MCF 10A (cell line): ENCODE data around the gene IPPK. TPM values are rescaled to one million over a fixed set of nuclear protein-coding genes. Genes with fewer than 3 reads are reported as not detected.

Experiments
- BruUV-seq: library from RNA; stranded (reverse); fragments of 400-500 nt; replicated peaks from 2 replicates; lab custom pipeline; 2021; lab: Mats Ljungman, UMichigan
- CTCF ChIA-PET: fragments of 300-600 bp; sonication (Branson Sonifier 250); formaldehyde crosslinking; extraction: SDS; loops from one replicate; lab custom pipeline; 2021; ENCODE audit warnings: antibody characterized with exemption, inconsistent platforms; lab: Yijun Ruan, JAX
- POLR2A ChIA-PET: fragments of 300-600, 350-650 bp; sonication (Branson Sonifier 250); formaldehyde crosslinking; extraction: SDS; loops from one replicate; lab custom pipeline; 2020; ENCODE audit warnings: antibody characterized with exemption, inconsistent platforms; lab: Yijun Ruan, JAX
- DNase-seq: peaks from one replicate; pipeline ENCODE4 v3.0.0-alpha.2; 2018; ENCODE audit not compliant: unreplicated experiment
- H3K27ac Mint-ChIP-seq: one replicate; pipeline ENCODE4 v1.8.0; 2022; ENCODE audit warnings: mild to moderate bottlenecking, low read depth, mixed read lengths; ENCODE audit not compliant: unreplicated experiment
- H3K27me3 Mint-ChIP-seq: one replicate; pipeline ENCODE4 v1.8.0; 2022; ENCODE audit warnings: mixed read lengths; ENCODE audit not compliant: insufficient read depth, unreplicated experiment
- H3K36me3 Mint-ChIP-seq: one replicate; pipeline ENCODE4 v1.8.0; 2022; ENCODE audit warnings: mild to moderate bottlenecking, moderate library complexity, mixed read lengths; ENCODE audit not compliant: insufficient read depth, unreplicated experiment
- H3K4me1 Mint-ChIP-seq: one replicate; pipeline ENCODE4 v1.8.0; 2022; ENCODE audit warnings: mixed read lengths; ENCODE audit not compliant: insufficient read depth, unreplicated experiment
- H3K4me3 Mint-ChIP-seq: one replicate; pipeline ENCODE4 v1.8.0; 2022; ENCODE audit warnings: mild to moderate bottlenecking, moderate library complexity, mixed read lengths; ENCODE audit not compliant: unreplicated experiment
- H3K9me3 Mint-ChIP-seq: one replicate; pipeline ENCODE4 v1.8.0; 2022; ENCODE audit warnings: mixed read lengths; ENCODE audit not compliant: unreplicated experiment
- intact Hi-C: fragments of 100-400 bp; cut with micrococcal nuclease; formaldehyde crosslinking; loops from 2 replicates; pipeline ENCODE4 v1.14.1; 2022
- total RNA-seq: library from RNA; stranded (reverse); gene quantifications from 2 replicates; pipeline ENCODE4 v1.2.3, GENCODE V29; 2022
- TF ChIP-seq, protein P1 (sequence below): fragments of 200-600 bp; IDR thresholded peaks from one replicate; pipeline ENCODE4 v1.8.0; 2022; ENCODE audit warnings: antibody characterized with exemption, mild to moderate bottlenecking; ENCODE audit not compliant: unreplicated experiment

The IPPK gene
- total RNA-seq, 1 experiment from 2014 or later = 16.6 TPM

DNA sequence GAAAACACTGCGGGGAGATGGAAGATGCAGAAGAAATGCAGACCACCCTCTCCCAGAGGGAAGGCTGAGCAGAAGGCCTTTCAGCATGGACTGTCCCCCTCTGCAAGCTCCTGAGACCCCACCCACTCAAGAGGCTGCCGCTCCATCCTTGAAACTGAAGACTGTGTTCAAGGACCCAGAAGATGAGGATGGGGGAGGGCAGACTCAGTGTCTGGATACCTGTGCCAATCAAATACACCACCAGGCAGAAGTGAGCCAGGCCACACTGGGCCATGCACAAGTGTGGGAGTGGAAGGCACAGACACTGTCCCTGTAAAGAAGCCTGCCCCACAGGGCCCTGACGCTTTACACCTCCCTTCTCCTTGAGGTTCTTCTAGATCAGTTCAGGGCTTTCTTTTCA, 40.0 kb upstream of the IPPK start:
- TF ChIP-seq, protein P1, sequence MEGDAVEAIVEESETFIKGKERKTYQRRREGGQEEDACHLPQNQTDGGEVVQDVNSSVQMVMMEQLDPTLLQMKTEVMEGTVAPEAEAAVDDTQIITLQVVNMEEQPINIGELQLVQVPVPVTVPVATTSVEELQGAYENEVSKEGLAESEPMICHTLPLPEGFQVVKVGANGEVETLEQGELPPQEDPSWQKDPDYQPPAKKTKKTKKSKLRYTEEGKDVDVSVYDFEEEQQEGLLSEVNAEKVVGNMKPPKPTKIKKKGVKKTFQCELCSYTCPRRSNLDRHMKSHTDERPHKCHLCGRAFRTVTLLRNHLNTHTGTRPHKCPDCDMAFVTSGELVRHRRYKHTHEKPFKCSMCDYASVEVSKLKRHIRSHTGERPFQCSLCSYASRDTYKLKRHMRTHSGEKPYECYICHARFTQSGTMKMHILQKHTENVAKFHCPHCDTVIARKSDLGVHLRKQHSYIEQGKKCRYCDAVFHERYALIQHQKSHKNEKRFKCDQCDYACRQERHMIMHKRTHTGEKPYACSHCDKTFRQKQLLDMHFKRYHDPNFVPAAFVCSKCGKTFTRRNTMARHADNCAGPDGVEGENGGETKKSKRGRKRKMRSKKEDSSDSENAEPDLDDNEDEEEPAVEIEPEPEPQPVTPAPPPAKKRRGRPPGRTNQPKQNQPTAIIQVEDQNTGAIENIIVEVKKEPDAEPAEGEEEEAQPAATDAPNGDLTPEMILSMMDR = no peak
- no peak overlapping the region for H3K4me3 Mint-ChIP-seq
- H3K27ac Mint-ChIP-seq = no peak overlapping the region
- ChIA-PET POLR2A (interaction anchor here (0.7 kb wide), 1 partner anchor 218 kb away, joined by 5 read pairs; no protein-coding TSS in a partner anchor), CTCF (no interaction called here)
- H3K9me3 Mint-ChIP-seq = no peaks in the 10 kb centered on the region
- intact Hi-C loops = no loop called here
- H3K27me3 Mint-ChIP-seq = no peaks in the 10 kb centered on the region
- H3K4me1 Mint-ChIP-seq = peaks cover 25% of the 10 kb centered on the region
- no peak for DNase-seq
- H3K36me3 Mint-ChIP-seq = peaks cover 64% of the 10 kb centered on the region
- no TSS peak for BruUV-seq

DNA sequence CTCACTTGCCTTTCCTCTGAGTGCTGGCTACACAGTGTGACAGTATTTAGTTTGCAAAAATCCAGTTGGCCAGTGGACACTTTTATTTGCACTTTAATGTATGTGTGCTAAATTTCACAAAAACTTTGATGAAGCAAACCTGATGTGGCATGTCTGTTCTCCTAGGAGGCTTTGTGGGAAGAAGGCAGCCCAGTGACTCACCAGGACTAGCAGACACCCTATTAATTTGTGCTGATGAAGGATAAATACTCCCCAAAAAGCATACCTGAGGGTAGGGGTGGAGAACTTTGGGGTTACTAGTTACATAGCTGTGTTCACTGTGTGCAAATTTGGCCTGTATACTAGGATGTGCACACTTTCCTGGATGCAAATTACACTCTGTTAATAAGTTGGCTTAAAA, 39.3 kb upstream of the IPPK start:
- POLR2A ChIA-PET = no interaction called here
- CTCF ChIA-PET = no interaction called here
- intact Hi-C loops = no loop called here
- peaks cover 58% of the 10 kb centered on the region for H3K36me3 Mint-ChIP-seq
- H3K4me1 Mint-ChIP-seq = peaks cover 25% of the 10 kb centered on the region
- no peaks in the 10 kb centered on the region for H3K27me3 Mint-ChIP-seq
- no peak overlapping the region for H3K27ac Mint-ChIP-seq
- TF ChIP-seq, protein P1 = no peak
- H3K9me3 Mint-ChIP-seq = no peaks in the 10 kb centered on the region
- no peak overlapping the region for H3K4me3 Mint-ChIP-seq
- DNase-seq = peak; percentile 10
- BruUV-seq = no TSS peak

DNA sequence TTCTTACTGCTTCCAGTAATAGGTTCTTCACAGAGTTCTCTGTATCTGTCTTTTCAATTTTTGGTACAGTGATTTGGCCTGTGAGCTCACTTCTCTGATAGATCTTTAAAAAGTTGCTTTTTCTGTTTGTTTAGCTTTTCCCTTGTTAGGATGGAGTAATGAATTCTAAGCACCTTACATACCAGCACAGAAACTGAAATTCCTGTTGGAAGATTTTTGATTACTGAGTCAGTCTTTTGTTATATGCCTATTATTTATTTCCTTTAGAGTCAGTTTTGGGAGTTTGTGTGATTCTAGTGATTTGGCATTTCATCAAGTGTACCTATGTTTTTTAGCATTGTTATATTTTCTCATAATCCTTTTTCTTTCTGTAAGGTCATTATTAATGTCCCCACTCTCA, 37.6 kb upstream of the IPPK start:
- Mint-ChIP-seq H3K36me3 (peaks cover 42% of the 10 kb centered on the region), H3K27ac (peak overlapping the region; percentile 74), H3K4me1 (peaks cover 25% of the 10 kb centered on the region), H3K9me3 (no peaks in the 10 kb centered on the region), H3K27me3 (no peaks in the 10 kb centered on the region), H3K4me3 (no peak overlapping the region)
- TF ChIP-seq, protein P1 = no peak
- intact Hi-C loops = no loop called here
- ChIA-PET POLR2A (interaction anchor here (0.8 to 2.5 kb wide), 3 partner anchors 8 to 36 kb away, joined by 3 to 17 read pairs (median 3); partner anchors contain the start of gene IPPK), CTCF (interaction anchor here (0.7 to 1.2 kb wide), 2 partner anchors 8 to 9 kb away, joined by 3 to 4 read pairs; no protein-coding TSS in a partner anchor)
- BruUV-seq = no TSS peak
- no peak for DNase-seq

DNA sequence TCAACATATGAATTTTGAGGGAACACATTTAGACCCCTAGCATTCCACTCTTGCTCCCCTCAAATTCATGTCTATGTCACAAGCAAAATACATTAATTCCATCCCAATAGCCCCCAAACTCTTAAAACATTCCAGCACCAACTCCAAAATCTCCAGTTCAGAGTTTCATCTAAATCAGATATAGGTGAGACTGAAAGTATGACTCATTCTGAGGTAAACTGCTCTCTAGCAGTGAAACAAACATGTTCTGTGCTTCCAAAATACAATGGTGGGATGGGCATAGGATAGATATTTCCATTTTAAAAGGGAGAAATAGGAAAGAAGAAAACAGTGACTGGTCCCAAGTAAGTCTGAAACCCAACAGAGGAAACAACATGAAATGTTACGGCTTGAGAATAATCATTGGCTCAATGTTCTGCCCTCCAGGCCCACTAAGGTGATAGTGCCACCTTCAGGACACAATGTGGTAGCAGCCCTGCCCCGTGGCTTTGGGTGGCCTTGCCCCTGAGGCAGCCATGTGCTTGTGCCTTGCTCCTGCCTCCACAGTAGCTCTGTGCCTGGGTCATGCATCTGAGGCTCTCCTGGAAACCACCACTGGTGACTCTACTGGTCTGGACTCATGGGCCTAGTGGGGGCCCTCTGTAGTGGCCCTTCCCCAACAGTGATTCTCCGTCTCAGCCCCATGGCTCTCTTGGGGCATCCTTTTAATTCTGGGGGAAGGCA, 36.4 kb upstream of the IPPK start:
- TF ChIP-seq, protein P1 = peak; percentile 57
- POLR2A ChIA-PET = interaction anchor here (1.2 to 2.5 kb wide), 2 partner anchors 10 to 35 kb away, joined by 3 to 17 read pairs; partner anchors contain the start of gene IPPK
- peak; percentile 74 for DNase-seq
- peaks cover 31% of the 10 kb centered on the region for H3K36me3 Mint-ChIP-seq
- no peaks in the 10 kb centered on the region for H3K27me3 Mint-ChIP-seq
- CTCF ChIA-PET = interaction anchor here (0.6 to 1.2 kb wide), 3 partner anchors 9 to 91 kb away, joined by 3 to 4 read pairs (median 3); no protein-coding TSS in a partner anchor
- no peak overlapping the region for H3K4me3 Mint-ChIP-seq
- no peaks in the 10 kb centered on the region for H3K9me3 Mint-ChIP-seq
- no TSS peak for BruUV-seq
- peaks cover 25% of the 10 kb centered on the region for H3K4me1 Mint-ChIP-seq
- H3K27ac Mint-ChIP-seq = peak overlapping the region; percentile 74
- intact Hi-C loops = no loop called here
